HepG2 (cell line): Measurements from ENCODE around the gene SLC38A3. TPM values are rescaled to one million over a fixed set of nuclear protein-coding genes. Genes with fewer than 3 reads are reported as not detected.

Experiments
- ELF4 ChIP-seq: sonication (generic); formaldehyde crosslinking; IDR thresholded peaks from 2 replicates; pipeline ENCODE4 v1.5.0; 2020; ENCODE audit warnings: missing genetic modification reagents, mild to moderate bottlenecking, moderate library complexity, borderline replicate concordance
- HES4 ChIP-seq: sonication (generic); formaldehyde crosslinking; IDR thresholded peaks from 2 replicates; pipeline ENCODE4 v1.9.0; 2021; ENCODE audit warnings: mild to moderate bottlenecking, missing genetic modification reagents, borderline replicate concordance
- HMGXB3 ChIP-seq: sonication (generic); formaldehyde crosslinking; IDR thresholded peaks from 2 replicates; pipeline ENCODE4 v1.4.0; 2020; ENCODE audit warnings: missing genetic modification reagents, borderline replicate concordance
- HNRNPL ChIP-seq: fragments of 200-400 bp; formaldehyde crosslinking; IDR thresholded peaks from 2 replicates; pipeline ENCODE4 v1.6.1; 2017; ENCODE audit warnings: mild to moderate bottlenecking, low read depth, low read length
- MEF2D ChIP-seq: sonication (generic); formaldehyde crosslinking; IDR thresholded peaks from 2 replicates; pipeline ENCODE4 v1.5.1; 2020; ENCODE audit warnings: mild to moderate bottlenecking, missing genetic modification reagents
- NR2F1 ChIP-seq, 2 experiments: fragments of 450-650 bp in 1 of 2; formaldehyde crosslinking in 1 of 2; IDR thresholded peaks; 2 replicates each; pipeline versions ENCODE4 v1.5.0 to v1.6.1; 2016 to 2020; ENCODE audit warnings: mild to moderate bottlenecking in 1 of 2, missing compliant biosample characterization in 1 of 2, missing genetic modification reagents in 1 of 2, moderate library complexity in 1 of 2
- ONECUT2 ChIP-seq: sonication (generic); formaldehyde crosslinking; IDR thresholded peaks from 2 replicates; pipeline ENCODE4 v1.4.0; 2020; ENCODE audit warnings: missing genetic modification reagents
- PITX1 ChIP-seq: sonication (generic); formaldehyde crosslinking; IDR thresholded peaks from 2 replicates; pipeline ENCODE4 v1.5.1; 2020; ENCODE audit warnings: mild to moderate bottlenecking, missing genetic modification reagents
- TIGD3 ChIP-seq: sonication (generic); formaldehyde crosslinking; IDR thresholded peaks from 2 replicates; pipeline ENCODE4 v1.5.1; 2020; ENCODE audit warnings: mild to moderate bottlenecking, missing genetic modification reagents, borderline replicate concordance
- YY1 ChIP-seq: IDR thresholded peaks from 2 replicates; pipeline ENCODE4 v1.6.1; 2011; ENCODE audit warnings: low read length, low read depth, moderate library complexity, mild to moderate bottlenecking; ENCODE audit not compliant: insufficient read depth, insufficient replicate concordance
- ZBTB38 ChIP-seq: sonication (generic); formaldehyde crosslinking; IDR thresholded peaks from 2 replicates; pipeline ENCODE4 v1.5.1; 2020; ENCODE audit warnings: mild to moderate bottlenecking, missing genetic modification reagents
- ZBTB49 ChIP-seq: sonication (generic); formaldehyde crosslinking; IDR thresholded peaks from 2 replicates; pipeline ENCODE4 v1.4.0; 2020; ENCODE audit warnings: missing genetic modification reagents, borderline replicate concordance
- ZBTB7A ChIP-seq: sonication (generic); formaldehyde crosslinking; IDR thresholded peaks from 2 replicates; pipeline ENCODE4 v1.8.0; 2022; ENCODE audit warnings: mild to moderate bottlenecking, missing genetic modification reagents
- ZNF235 ChIP-seq: sonication (generic); formaldehyde crosslinking; IDR thresholded peaks from 2 replicates; pipeline ENCODE4 v1.8.1; 2023; ENCODE audit warnings: mild to moderate bottlenecking, missing genetic modification reagents, borderline replicate concordance
- ZNF3 ChIP-seq: IDR thresholded peaks from 2 replicates; pipeline ENCODE4 v1.7.0; 2017; ENCODE audit warnings: inconsistent platforms
- ZNF546 ChIP-seq: sonication (generic); formaldehyde crosslinking; conservative IDR thresholded peaks from 2 replicates; pipeline ENCODE4 v1.8.1; 2023; ENCODE audit warnings: mild to moderate bottlenecking, missing genetic modification reagents
- ZNF605 ChIP-seq: sonication (generic); formaldehyde crosslinking; IDR thresholded peaks from 2 replicates; pipeline ENCODE4 v1.8.0; 2022; ENCODE audit warnings: mild to moderate bottlenecking, missing genetic modification reagents
- ZNF615 ChIP-seq: sonication (generic); formaldehyde crosslinking; IDR thresholded peaks from 2 replicates; pipeline ENCODE4 v1.5.0; 2020; ENCODE audit warnings: mild to moderate bottlenecking, missing genetic modification reagents, borderline replicate concordance
- ZNF660 ChIP-seq: sonication (generic); formaldehyde crosslinking; IDR thresholded peaks from 2 replicates; pipeline ENCODE4 v1.5.1; 2020; ENCODE audit warnings: mild to moderate bottlenecking, low read depth, missing genetic modification reagents, borderline replicate concordance
- polyA plus RNA-seq, 8 experiments: library from polyadenylated mRNA; depleted of rRNA in 3 of 8; stranded (reverse) in 7 of 8; unstranded in 1 of 8; fragments of >200 nt; fragmentation: Illumina TruSeq in 4 of 8; extraction: Trizol in 4 of 8; gene quantifications; 2 replicates each; pipeline versions ENCODE4 v1.2.1 to v1.2.3, GENCODE V29; 2011 to 2016; ENCODE audit warnings: low read depth in 4 of 8, missing spikeins in 1 of 8, mixed read lengths in 1 of 8; ENCODE audit not compliant: insufficient read depth in 1 of 8
- total RNA-seq, 5 experiments: library from RNA; depleted of rRNA; stranded (reverse); fragments of >200 nt; fragmentation: Illumina TruSeq; extraction: Trizol; gene quantifications; 2 replicates each; pipeline ENCODE4 v1.2.3, GENCODE V29; 2016; ENCODE audit warnings: low read depth in 1 of 5

The SLC38A3 gene
- total and polyA plus RNA-seq, 2 of the 13 experiments (the other 11 are each of a cell fraction or from before 2014, with no cell fraction given) = 29.8 to 164 TPM

GRCh38 chr3:50268703-50269451 lies 63.8 kb downstream of the SLC38A3 start, which contains the start of gene SEMA3B (continued):
- TF ChIP-seq YY1 (no peak), PITX1 (no peak), MEF2D (CRISPR knock-in tag) (0 out of 2 replicates have a peak, but pooled peaks have one; percentile 27), ZNF546 (peak; percentile 35; the same call in 1 of the 2 replicates), HMGXB3 (CRISPR knock-in tag) (no peak), ONECUT2 (no peak), ZNF615 (no peak), ZNF3 (no peak), ZNF660 (CRISPR knock-in tag) (no peak), ZNF605 (peak; percentile 67; the same call in 1 of the 2 replicates), ZBTB7A (CRISPR knock-in tag) (peak; percentile 73), HES4 (CRISPR knock-in tag) (no peak), ZBTB49 (CRISPR knock-in tag) (no peak), NR2F1 (CRISPR knock-in tag; IDR thresholded peaks at IDR 0.05) (no peak), HNRNPL (peak; percentile 93), ZBTB38 (CRISPR knock-in tag) (no peak), ZNF235 (CRISPR knock-in tag) (peak; percentile 19; the same call in 1 of the 2 replicates), ELF4 (CRISPR knock-in tag) (peak; percentile 33; the same call in 1 of the 2 replicates), TIGD3 (CRISPR knock-in tag) (no peak)
